ENCODE data around the gene GPC5. TPM values are rescaled to one million over a fixed set of nuclear protein-coding genes. Genes with fewer than 3 reads are reported as not detected.

GPC5 gene
- total RNA-seq, 1 donor from 2014 or later, result 0.07 TPM

- no peak overlapping the region for H3K4me3 Mint-ChIP-seq
- TF ChIP-seq, protein P1, sequence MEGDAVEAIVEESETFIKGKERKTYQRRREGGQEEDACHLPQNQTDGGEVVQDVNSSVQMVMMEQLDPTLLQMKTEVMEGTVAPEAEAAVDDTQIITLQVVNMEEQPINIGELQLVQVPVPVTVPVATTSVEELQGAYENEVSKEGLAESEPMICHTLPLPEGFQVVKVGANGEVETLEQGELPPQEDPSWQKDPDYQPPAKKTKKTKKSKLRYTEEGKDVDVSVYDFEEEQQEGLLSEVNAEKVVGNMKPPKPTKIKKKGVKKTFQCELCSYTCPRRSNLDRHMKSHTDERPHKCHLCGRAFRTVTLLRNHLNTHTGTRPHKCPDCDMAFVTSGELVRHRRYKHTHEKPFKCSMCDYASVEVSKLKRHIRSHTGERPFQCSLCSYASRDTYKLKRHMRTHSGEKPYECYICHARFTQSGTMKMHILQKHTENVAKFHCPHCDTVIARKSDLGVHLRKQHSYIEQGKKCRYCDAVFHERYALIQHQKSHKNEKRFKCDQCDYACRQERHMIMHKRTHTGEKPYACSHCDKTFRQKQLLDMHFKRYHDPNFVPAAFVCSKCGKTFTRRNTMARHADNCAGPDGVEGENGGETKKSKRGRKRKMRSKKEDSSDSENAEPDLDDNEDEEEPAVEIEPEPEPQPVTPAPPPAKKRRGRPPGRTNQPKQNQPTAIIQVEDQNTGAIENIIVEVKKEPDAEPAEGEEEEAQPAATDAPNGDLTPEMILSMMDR (IDR thresholded peaks at IDR 0.05), result no peak
- TF ChIP-seq EZH2phosphoT487 (IDR thresholded peaks at IDR 0.05) (no peak), EZH2 (IDR thresholded peaks at IDR 0.05) (no peak)
These were observed 292.5 kb downstream of the GPC5 start for GRCh38 chr13:91690944-91691343.

GRCh38 chr13:91693466-91693865 lies 295.0 kb downstream of the GPC5 start:
- DNase-seq (ENCODE audit: low spot score), result peak; percentile 2
- H3K9ac ChIP-seq, result no peak overlapping the region
- TF ChIP-seq EZH2phosphoT487 (IDR thresholded peaks at IDR 0.05) (no peak), EZH2 (IDR thresholded peaks at IDR 0.05) (no peak)
- TF ChIP-seq, protein P1 (IDR thresholded peaks at IDR 0.05), result no peak
- no peak overlapping the region for H3K4me3 ChIP-seq
- no peaks in the 10 kb centered on the region for H3K9me3 ChIP-seq (ENCODE audit: low read depth)
- H3K27ac Mint-ChIP-seq, result no peak overlapping the region
- no peaks in the 10 kb centered on the region for H3K36me3 ChIP-seq
- no peaks in the 10 kb centered on the region for H3K9me3 Mint-ChIP-seq
- H3F3A ChIP-seq (ENCODE audit: low read depth), result no peaks in the 10 kb centered on the region
- H4K20me1 ChIP-seq (ENCODE audit: low read depth), result no peaks in the 10 kb centered on the region
- H3K27me3 Mint-ChIP-seq (ENCODE audit: insufficient read depth, low read depth), result no peaks in the 10 kb centered on the region
- H2AFZ ChIP-seq (replicated peaks), result no peak overlapping the region
- no peaks in the 10 kb centered on the region for H3K79me2 ChIP-seq (ENCODE audit: low read depth)
- no peaks in the 10 kb centered on the region for H3K4me1 Mint-ChIP-seq
- H3K27ac ChIP-seq, result no peak overlapping the region
- no peak overlapping the region for H3K4me2 ChIP-seq
- no peaks in the 10 kb centered on the region for H3K36me3 Mint-ChIP-seq
- H3K4me3 Mint-ChIP-seq, result no peak overlapping the region
- no peaks in the 10 kb centered on the region for H3K4me1 ChIP-seq
- H3K27me3 ChIP-seq, result no peaks in the 10 kb centered on the region

More at GRCh38 chr13:91690944-91691343, 292.5 kb downstream of the GPC5 start:
- no peak overlapping the region for H3K27ac ChIP-seq
- H3K27ac Mint-ChIP-seq, result no peak overlapping the region
- H3K27me3 Mint-ChIP-seq (ENCODE audit: insufficient read depth, low read depth), result no peaks in the 10 kb centered on the region
- no peaks in the 10 kb centered on the region for H3K36me3 Mint-ChIP-seq
- no peak overlapping the region for H3K4me2 ChIP-seq
- H3K4me1 ChIP-seq, result no peaks in the 10 kb centered on the region
- no peaks in the 10 kb centered on the region for H4K20me1 ChIP-seq (ENCODE audit: low read depth)
- DNase-seq (ENCODE audit: low spot score), result no peak
- H3K4me3 ChIP-seq, result no peak overlapping the region
- H3K9me3 ChIP-seq (ENCODE audit: low read depth), result no peaks in the 10 kb centered on the region
- H3K27me3 ChIP-seq, result no peaks in the 10 kb centered on the region
- no peaks in the 10 kb centered on the region for H3F3A ChIP-seq (ENCODE audit: low read depth)
- no peak overlapping the region for H3K9ac ChIP-seq
- no peaks in the 10 kb centered on the region for H3K9me3 Mint-ChIP-seq
- H3K4me1 Mint-ChIP-seq, result no peaks in the 10 kb centered on the region
- no peaks in the 10 kb centered on the region for H3K36me3 ChIP-seq
- H2AFZ ChIP-seq (replicated peaks), result no peak overlapping the region
- no peaks in the 10 kb centered on the region for H3K79me2 ChIP-seq (ENCODE audit: low read depth)

GRCh38 chr13:91698308-91698707 lies 299.9 kb downstream of the GPC5 start:
- no peak overlapping the region for H3K4me3 Mint-ChIP-seq
- no peak for DNase-seq (ENCODE audit: low spot score)
- H3K27me3 Mint-ChIP-seq (ENCODE audit: insufficient read depth, low read depth), result no peaks in the 10 kb centered on the region
- Histone ChIP-seq H3K27ac (no peak overlapping the region), H3F3A (ENCODE audit: low read depth) (no peaks in the 10 kb centered on the region), H3K36me3 (no peaks in the 10 kb centered on the region), H3K4me2 (no peak overlapping the region), H4K20me1 (ENCODE audit: low read depth) (no peaks in the 10 kb centered on the region), H3K9ac (no peak overlapping the region), H3K79me2 (ENCODE audit: low read depth) (no peaks in the 10 kb centered on the region), H3K27me3 (no peaks in the 10 kb centered on the region), H2AFZ (replicated peaks) (no peak overlapping the region), H3K4me1 (no peaks in the 10 kb centered on the region), H3K9me3 (ENCODE audit: low read depth) (no peaks in the 10 kb centered on the region), H3K4me3 (no peak overlapping the region)
- TF ChIP-seq, protein P1 (IDR thresholded peaks at IDR 0.05), result no peak
- no peak for TF ChIP-seq EZH2 (IDR thresholded peaks at IDR 0.05)
- TF ChIP-seq EZH2phosphoT487 (IDR thresholded peaks at IDR 0.05), result no peak
- no peaks in the 10 kb centered on the region for H3K36me3 Mint-ChIP-seq
- H3K9me3 Mint-ChIP-seq, result no peaks in the 10 kb centered on the region
- H3K27ac Mint-ChIP-seq, result no peak overlapping the region
- no peaks in the 10 kb centered on the region for H3K4me1 Mint-ChIP-seq
